ENCODE measurements around the gene PTPRM.

Gene PTPRM

GRCh38 chr18:8257851-8258434 lies 690.8 kb downstream of the PTPRM start:
- TF ChIP-seq, protein P1, sequence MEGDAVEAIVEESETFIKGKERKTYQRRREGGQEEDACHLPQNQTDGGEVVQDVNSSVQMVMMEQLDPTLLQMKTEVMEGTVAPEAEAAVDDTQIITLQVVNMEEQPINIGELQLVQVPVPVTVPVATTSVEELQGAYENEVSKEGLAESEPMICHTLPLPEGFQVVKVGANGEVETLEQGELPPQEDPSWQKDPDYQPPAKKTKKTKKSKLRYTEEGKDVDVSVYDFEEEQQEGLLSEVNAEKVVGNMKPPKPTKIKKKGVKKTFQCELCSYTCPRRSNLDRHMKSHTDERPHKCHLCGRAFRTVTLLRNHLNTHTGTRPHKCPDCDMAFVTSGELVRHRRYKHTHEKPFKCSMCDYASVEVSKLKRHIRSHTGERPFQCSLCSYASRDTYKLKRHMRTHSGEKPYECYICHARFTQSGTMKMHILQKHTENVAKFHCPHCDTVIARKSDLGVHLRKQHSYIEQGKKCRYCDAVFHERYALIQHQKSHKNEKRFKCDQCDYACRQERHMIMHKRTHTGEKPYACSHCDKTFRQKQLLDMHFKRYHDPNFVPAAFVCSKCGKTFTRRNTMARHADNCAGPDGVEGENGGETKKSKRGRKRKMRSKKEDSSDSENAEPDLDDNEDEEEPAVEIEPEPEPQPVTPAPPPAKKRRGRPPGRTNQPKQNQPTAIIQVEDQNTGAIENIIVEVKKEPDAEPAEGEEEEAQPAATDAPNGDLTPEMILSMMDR (conservative IDR thresholded peaks at IDR 0.05; ENCODE audit: low read depth, low read length): no peak

GRCh38 chr18:8260319-8260718 lies 693.2 kb downstream of the PTPRM start:
- no peak overlapping the region for H3K4me3 ChIP-seq (ENCODE audit: low read length)
- DNase-seq (ENCODE audit: low read depth): no peak
- TF ChIP-seq, protein P1 (conservative IDR thresholded peaks at IDR 0.05; ENCODE audit: low read depth, low read length): no peak

More at GRCh38 chr18:8257851-8258434, 690.8 kb downstream of the PTPRM start:
- DNase-seq (ENCODE audit: low read depth): no peak
- no peak overlapping the region for H3K4me3 ChIP-seq (ENCODE audit: low read length)

- no peak for DNase-seq (ENCODE audit: low read depth)
- no peak overlapping the region for H3K4me3 ChIP-seq (ENCODE audit: low read length)
- TF ChIP-seq, protein P1 (conservative IDR thresholded peaks at IDR 0.05; ENCODE audit: low read depth, low read length): no peak
These were observed 693.7 kb downstream of the PTPRM start for GRCh38 chr18:8260827-8261226.

- no peak overlapping the region for H3K4me3 ChIP-seq (ENCODE audit: low read length)
- DNase-seq (ENCODE audit: low read depth): no peak
- TF ChIP-seq, protein P1 (conservative IDR thresholded peaks at IDR 0.05; ENCODE audit: low read depth, low read length): no peak
These were observed 694.6 kb downstream of the PTPRM start for GRCh38 chr18:8261651-8262091.

DNA sequence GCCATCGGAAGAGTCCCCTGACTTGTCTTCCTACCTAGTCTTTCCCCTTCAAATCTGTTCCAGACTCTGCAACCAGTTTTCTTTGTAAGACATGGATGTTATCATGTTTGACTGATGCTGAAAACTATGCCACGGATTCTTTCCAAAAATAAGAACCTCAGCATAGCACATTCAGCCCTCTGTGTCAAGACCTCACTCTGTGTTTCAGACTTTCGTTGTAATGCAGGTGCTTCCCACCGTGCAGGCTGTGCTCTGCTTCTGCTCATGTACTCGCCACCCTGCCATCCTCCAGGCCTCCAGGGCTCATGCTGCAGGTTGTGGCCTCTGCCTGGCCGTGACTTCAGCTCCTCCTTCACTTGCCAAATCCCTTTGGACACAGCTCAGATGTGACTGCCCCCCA lies 695.1 kb downstream of the PTPRM start:
- no peak for DNase-seq (ENCODE audit: low read depth)
- TF ChIP-seq, protein P1 (conservative IDR thresholded peaks at IDR 0.05; ENCODE audit: low read depth, low read length): no peak
- H3K4me3 ChIP-seq (ENCODE audit: low read length): no peak overlapping the region

DNA sequence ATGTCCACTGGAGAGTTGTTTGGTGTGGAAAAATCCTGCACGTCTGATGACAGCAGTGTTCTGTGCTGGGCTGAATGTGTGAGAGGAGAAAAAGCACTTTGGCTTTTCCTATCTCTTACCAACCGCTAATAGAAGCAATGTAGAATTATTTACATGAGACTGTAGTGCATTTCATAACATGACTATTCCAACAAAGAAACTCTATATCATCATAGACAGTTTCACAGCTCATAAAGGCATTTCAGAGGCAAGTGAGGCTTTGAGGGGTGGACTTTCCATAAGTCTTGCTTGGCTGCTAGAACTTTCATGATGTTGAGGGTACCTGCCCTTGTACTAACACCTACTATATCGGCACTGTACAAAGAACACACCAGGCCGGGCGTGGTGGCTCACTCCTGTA lies 697.0 kb downstream of the PTPRM start:
- no peak overlapping the region for H3K4me3 ChIP-seq (ENCODE audit: low read length)
- DNase-seq (ENCODE audit: low read depth): no peak
- TF ChIP-seq, protein P1 (conservative IDR thresholded peaks at IDR 0.05; ENCODE audit: low read depth, low read length): no peak

DNA sequence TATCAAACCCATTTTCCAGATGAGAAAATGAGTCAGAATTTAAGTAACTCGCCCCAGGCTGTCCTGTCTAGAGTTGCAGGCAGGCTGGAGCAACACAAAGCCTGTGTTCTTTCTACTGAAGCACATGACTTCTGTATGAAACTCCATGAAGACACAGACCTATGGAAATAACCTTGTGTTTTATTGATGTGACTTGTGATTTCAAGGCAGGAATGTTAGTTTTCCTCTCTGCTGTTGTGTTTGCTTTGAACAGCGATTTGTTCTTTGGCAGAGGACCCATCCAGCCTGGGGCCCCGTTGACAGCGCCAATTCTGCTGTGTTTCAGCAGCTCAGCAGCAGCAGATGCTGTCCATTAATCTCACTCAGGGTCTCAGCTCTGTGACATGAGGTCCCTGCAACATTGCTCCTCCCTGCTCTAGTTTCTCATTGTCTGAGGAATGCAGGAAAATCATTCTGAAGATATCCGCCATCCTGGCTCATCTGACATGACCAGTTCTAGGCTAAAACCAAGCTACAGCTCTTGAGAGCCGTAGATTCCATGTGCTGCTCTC lies 697.8 kb downstream of the PTPRM start:
- TF ChIP-seq, protein P1 (conservative IDR thresholded peaks at IDR 0.05; ENCODE audit: low read depth, low read length): no peak
- DNase-seq (ENCODE audit: low read depth): no peak
- no peak overlapping the region for H3K4me3 ChIP-seq (ENCODE audit: low read length)
